NT2/D1 (cell line): ENCODE data around the gene SLC52A1.

Experiments used
- YY1 ChIP-seq: IDR thresholded peaks from 2 replicates; pipeline ENCODE4 v1.6.1; 2011; ENCODE audit not compliant: insufficient read length, insufficient read depth
- ZNF274 ChIP-seq: IDR thresholded peaks from 2 replicates; pipeline ENCODE4 v1.6.1; 2011; ENCODE audit warnings: mild to moderate bottlenecking, low read depth, low read length

GRCh38 chr17:5044630-5045029 lies 9.4 kb upstream of the SLC52A1 start:
- no peak for TF ChIP-seq ZNF274
- TF ChIP-seq YY1 = no peak
